Stimulated activated CD8-positive, alpha-beta memory T cell treated with anti-CD3 and anti-CD28 coated beads, Interleukin-7, amount 100 ng/mL, for 4 hours (primary cell): Measurements from ENCODE around the gene EIF4EBP3.
"Not testable (repeated sequence)": the region's sequence is repeated elsewhere in the genome, so short reads cannot be mapped to it uniquely, and the experiment has no call there.

ENCODE experiments used
- DNase-seq, 2 donors: peaks; one replicate each; pipeline ENCODE4 v3.0.0-alpha.2; 2020; ENCODE audit warnings: low read depth in 2 of 2

The EIF4EBP3 gene

DNA sequence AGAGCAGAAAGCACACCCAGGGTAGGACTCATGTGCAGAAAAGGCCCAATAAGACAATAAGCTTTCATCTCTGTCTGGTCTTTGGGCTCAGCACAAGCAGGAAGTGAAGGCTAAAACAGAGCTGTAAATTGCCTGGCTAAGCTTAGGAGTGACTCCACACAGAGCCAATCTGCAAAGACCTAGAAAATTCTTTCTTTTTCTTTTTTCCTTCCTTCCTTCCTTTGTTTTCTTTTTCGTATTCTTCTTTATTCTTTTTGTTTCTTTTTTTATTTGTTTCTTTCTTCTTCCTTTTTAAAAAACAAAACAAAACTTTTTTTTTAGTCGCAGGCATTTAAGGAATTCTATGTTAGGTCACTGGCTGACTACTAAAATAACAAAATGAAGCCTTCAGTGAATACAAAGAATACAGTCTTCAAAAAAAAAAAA is 29.3 kb downstream of the EIF4EBP3 start:
- DNase-seq, result no peak

DNA sequence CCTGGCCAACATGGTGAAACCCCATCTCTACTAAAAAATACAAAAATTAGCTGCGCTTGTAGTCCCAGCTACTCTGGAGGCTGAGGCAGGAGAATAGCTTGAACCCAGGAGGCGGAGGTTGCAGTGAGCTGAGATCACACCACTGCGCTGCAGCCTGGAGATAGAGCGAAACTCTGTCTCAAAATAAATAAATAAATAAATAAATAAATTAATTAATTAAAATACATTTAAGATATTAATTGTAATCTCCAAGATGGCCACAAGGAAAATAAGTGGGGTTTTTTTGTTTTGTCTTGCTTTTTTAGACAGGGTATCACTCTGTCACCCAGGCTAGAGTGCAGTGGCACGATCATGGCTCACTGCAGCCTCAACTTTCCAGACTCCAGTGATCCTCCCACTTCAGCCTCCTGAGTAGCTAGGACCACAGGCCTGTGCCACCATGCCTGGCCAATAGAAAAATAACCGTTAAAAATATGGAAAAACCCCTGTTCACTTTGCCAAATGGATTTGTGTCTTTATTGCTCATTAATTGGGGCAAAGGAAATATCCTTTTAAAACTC is 31.8 kb downstream of the EIF4EBP3 start:
- not testable (repeated sequence) for DNase-seq

GRCh38 chr5:140587495-140587894 is 40.0 kb downstream of the EIF4EBP3 start:
- DNase-seq, result no peak

DNA sequence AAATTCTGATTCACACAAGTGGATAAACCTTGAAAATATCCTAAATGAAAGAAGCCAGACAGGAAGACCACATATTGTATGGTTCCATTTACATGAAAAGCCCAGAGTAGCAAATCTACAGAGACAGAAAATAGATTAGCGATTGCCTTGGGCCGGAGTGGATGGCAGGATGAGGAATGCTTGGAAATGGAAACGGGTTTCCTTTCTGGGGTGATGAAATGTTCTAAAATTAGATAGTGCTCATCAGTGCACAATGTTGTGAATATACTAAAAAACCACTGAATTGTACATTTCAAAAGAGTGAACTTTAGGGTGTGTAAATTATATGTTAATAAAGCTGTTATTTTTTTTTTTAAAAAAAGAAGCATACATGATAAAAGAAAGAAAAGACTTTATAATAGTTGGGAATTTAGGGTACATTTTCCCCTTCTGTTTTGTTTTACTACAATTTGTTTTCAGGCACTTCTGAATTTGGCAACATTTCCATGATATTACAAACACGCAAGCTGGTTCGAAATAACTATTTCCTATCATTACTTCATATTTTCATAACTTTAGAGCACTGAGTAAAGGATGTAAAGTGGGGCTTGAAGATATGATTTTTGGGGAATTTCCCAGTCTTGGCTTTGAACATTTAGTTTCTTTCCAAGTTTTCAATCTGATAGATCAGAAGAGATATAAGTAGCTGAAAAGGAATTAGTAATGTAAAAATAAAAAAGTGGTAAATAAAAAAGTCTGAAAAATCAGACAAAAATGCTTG is 41.0 kb downstream of the EIF4EBP3 start:
- DNase-seq, result no peak

DNA sequence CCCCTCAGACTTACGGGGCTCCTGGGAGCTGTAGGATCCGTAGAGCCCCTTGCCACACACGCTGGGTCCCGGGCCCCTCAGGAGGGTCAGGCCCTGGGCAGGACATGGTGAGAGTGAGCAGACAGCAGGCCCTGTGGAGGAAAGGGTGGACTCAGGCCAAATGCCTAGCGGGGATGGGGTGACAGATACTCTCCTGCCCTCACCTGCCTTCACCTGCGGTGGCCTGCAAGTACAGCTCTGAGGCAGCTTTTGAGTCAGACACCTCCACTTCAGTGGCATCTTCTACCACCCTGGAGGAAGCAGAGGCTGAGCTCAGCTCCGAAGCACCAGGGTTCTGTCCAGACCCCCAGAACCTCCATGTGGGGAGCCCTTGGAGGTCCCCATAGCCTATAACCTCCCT is 43.4 kb downstream of the EIF4EBP3 start:
- DNase-seq, result no peak

DNA sequence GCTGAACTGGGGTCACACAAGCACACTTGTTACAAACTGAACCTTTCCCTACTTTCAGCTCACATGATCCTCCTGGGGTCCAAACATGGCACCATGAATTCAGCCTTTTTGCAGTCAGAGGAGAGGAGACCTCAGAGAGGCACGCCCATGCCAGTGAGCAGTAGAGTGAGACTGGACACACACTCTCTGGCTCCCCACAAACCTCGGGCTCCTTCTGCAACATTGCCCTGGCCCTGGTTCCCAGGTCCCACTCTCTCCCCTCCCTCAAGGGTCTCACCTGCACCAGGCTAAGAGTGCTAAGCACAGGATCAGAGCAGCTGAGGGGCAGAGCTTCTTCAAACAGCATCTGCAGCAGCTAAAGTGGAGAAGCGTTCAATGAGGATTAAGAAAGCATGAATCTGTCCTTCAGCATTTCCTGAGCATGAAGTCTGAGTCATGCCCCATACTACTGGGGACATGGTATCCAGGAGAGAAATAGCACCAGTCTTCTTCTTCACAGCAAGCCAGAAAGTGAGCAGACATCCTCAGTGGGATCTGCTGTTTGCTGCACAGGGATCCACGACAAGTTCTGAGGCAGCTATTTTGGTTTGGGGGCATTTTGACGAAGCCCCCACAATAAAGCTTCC is 44.4 kb downstream of the EIF4EBP3 start:
- no peak for DNase-seq

DNA sequence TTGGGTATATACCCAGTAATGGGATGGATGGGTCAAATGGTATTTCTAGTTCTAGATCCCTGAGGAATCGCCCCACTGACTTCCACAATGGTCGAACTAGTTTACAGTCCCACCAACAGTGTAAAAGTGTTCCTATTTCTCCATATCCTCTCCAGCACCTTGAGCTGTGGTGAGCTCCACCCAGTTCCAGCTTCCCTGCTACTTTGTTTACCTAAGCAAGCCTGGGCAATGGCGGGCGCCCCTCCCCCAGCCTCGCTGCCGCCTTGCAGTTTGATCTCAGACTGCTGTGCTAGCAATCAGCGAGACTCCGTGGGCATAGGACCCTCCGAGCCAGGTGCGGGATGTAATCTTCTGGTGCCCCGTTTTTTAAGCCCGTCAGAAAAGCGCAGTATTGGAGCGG is 45.6 kb downstream of the EIF4EBP3 start:
- DNase-seq, result not testable (repeated sequence)

DNA sequence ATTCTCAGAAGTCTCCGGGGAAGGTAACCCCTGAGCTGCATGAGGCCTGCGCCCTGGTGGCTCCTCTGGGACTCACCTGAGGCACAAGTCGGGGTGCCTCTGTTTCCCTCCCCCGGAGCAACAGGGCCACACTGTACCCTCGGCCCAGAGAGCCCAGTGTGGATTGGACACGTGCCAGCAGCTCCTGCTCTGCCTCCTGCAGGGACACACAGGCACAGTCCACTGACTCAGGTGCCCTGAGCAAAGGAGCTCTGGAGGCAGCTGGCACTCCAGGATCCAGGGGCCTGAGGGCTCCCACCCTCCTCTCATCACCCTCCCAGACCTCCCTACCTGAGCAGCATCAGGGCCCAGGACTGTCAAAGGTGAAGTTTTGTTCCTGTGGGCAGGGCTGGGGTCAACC is 46.7 kb downstream of the EIF4EBP3 start:
- no peak for DNase-seq

- DNase-seq, result no peak
Observed at GRCh38 chr5:140595538-140596300, 48.3 kb downstream of the EIF4EBP3 start.

GRCh38 chr5:140596321-140596741 is 48.9 kb downstream of the EIF4EBP3 start:
- no peak for DNase-seq

DNA sequence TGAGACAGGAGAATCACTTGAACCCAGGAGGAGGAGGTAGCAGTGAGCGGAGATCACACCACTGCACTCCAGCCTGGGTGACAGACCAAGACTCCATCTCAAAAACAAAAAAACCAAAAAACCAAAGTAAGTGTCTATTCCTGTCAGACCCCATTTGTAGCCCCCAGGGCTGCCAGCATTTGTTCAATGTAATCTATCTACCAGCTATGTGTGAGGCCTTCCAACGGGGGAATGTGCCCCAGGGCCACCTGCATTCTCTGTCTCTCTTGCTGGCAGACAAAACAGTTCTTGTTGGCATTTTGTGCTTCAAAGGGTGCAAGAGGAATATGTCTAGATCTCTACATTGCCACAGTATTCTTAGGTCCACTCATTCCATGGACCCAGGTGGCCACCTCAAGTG is 51.4 kb downstream of the EIF4EBP3 start:
- no peak for DNase-seq
